ENCODE data around the gene SELENOM. TPM values are rescaled to one million over a fixed set of nuclear protein-coding genes. Genes with fewer than 3 reads are reported as not detected.

Gene SELENOM
- polyA plus RNA-seq, 1 donor (not counting 4 experiments of a cell fraction or from before 2014, with no cell fraction given): 9.1 TPM

GRCh38 chr22:31103111-31103510 lies 4.3 kb downstream of the SELENOM start:
- no peak overlapping the region for H3K27ac ChIP-seq (ENCODE audit: control insufficient read depth, insufficient read depth, low read length)
- dilution Hi-C loops (cut with MboI; ENCODE audit: extremely low pct_ligation_motif_present, low sequenced_read_pairs): no loop called here
- no peak for DNase-seq (ENCODE audit: low read depth, low spot score)
- no peak overlapping the region for H3K4me3 ChIP-seq (ENCODE audit: control insufficient read depth in 2 of 3, extremely low read depth in 1 of 3, insufficient read depth in 2 of 3, low read depth in 1 of 3, low read length in 3 of 3)
- H3K4me1 ChIP-seq (ENCODE audit: control insufficient read depth, extremely low read depth, insufficient read depth, low read length): peaks cover 10% of the 10 kb centered on the region
- no peaks in the 10 kb centered on the region for H3K79me2 ChIP-seq (ENCODE audit: control insufficient read depth, insufficient read depth, low read length)
- no peak overlapping the region for H3K4me2 ChIP-seq (ENCODE audit: control insufficient read depth, extremely low read depth, insufficient read depth, low read depth, low read length)
- no peak overlapping the region for H2AFZ ChIP-seq (ENCODE audit: control insufficient read depth, low read length)
- no peaks in the 10 kb centered on the region for H3K27me3 ChIP-seq (ENCODE audit: control insufficient read depth, extremely low read depth, insufficient read depth, low read length)
- H3K36me3 ChIP-seq (ENCODE audit: control insufficient read depth in 2 of 2, extremely low read depth in 1 of 2, insufficient read depth in 2 of 2, low read length in 2 of 2): peaks cover 36 to 44% of the 10 kb centered on the region in 2 experiments
- no peak overlapping the region for H3K9ac ChIP-seq (ENCODE audit: control insufficient read depth, extremely low read depth, insufficient read depth, low read length)
- H3K9me1 ChIP-seq (ENCODE audit: control insufficient read depth, extremely low read depth, insufficient read depth, low read length): no peaks in the 10 kb centered on the region
- H3K9me3 ChIP-seq (ENCODE audit: control insufficient read depth, low read depth, low read length): no peaks in the 10 kb centered on the region
- TF ChIP-seq EZH2 (IDR thresholded peaks at IDR 0.05; ENCODE audit: low read length): no peak
- no peak for TF ChIP-seq CTCF (optimal IDR thresholded peaks at IDR 0.05 in 1 of 3, IDR thresholded peaks at IDR 0.05 in 1 of 3, conservative IDR thresholded peaks at IDR 0.05 in 1 of 3; ENCODE audit: extremely low read depth in 1 of 3, insufficient read depth in 2 of 3, low read length in 3 of 3)
- no peak for FAIRE-seq
- peaks cover 18% of the 10 kb centered on the region for H4K20me1 ChIP-seq (ENCODE audit: control insufficient read depth, extremely low read depth, insufficient read depth, low read length)

- Histone ChIP-seq H4K20me1 (ENCODE audit: control insufficient read depth, extremely low read depth, insufficient read depth, low read length) (peaks cover 18% of the 10 kb centered on the region), H2AFZ (ENCODE audit: control insufficient read depth, low read length) (no peak overlapping the region)
These were observed 4.8 kb downstream of the SELENOM start for GRCh38 chr22:31102441-31103081.

More at GRCh38 chr22:31102441-31103081, 4.8 kb downstream of the SELENOM start:
- H3K4me2 ChIP-seq (ENCODE audit: control insufficient read depth, extremely low read depth, insufficient read depth, low read depth, low read length): no peak overlapping the region
- no peaks in the 10 kb centered on the region for H3K79me2 ChIP-seq (ENCODE audit: control insufficient read depth, insufficient read depth, low read length)
- peaks cover 40 to 49% of the 10 kb centered on the region in 2 experiments for H3K36me3 ChIP-seq (ENCODE audit: control insufficient read depth in 2 of 2, extremely low read depth in 1 of 2, insufficient read depth in 2 of 2, low read length in 2 of 2)
- no peak overlapping the region for H3K9ac ChIP-seq (ENCODE audit: control insufficient read depth, extremely low read depth, insufficient read depth, low read length)
- no peak overlapping the region for H3K27ac ChIP-seq (ENCODE audit: control insufficient read depth, insufficient read depth, low read length)
- H3K27me3 ChIP-seq (ENCODE audit: control insufficient read depth, extremely low read depth, insufficient read depth, low read length): no peaks in the 10 kb centered on the region
- dilution Hi-C loops (cut with MboI; ENCODE audit: extremely low pct_ligation_motif_present, low sequenced_read_pairs): no loop called here
- no peak for TF ChIP-seq EZH2 (IDR thresholded peaks at IDR 0.05; ENCODE audit: low read length)
- no peak for TF ChIP-seq CTCF (optimal IDR thresholded peaks at IDR 0.05 in 1 of 3, IDR thresholded peaks at IDR 0.05 in 1 of 3, conservative IDR thresholded peaks at IDR 0.05 in 1 of 3; ENCODE audit: extremely low read depth in 1 of 3, insufficient read depth in 2 of 3, low read length in 3 of 3)
- H3K9me1 ChIP-seq (ENCODE audit: control insufficient read depth, extremely low read depth, insufficient read depth, low read length): no peaks in the 10 kb centered on the region
- no peaks in the 10 kb centered on the region for H3K9me3 ChIP-seq (ENCODE audit: control insufficient read depth, low read depth, low read length)
- DNase-seq (ENCODE audit: low read depth, low spot score) (no peak), FAIRE-seq (no peak)
- no peak overlapping the region for H3K4me3 ChIP-seq (ENCODE audit: control insufficient read depth in 2 of 3, extremely low read depth in 1 of 3, insufficient read depth in 2 of 3, low read depth in 1 of 3, low read length in 3 of 3)
- peaks cover 6% of the 10 kb centered on the region for H3K4me1 ChIP-seq (ENCODE audit: control insufficient read depth, extremely low read depth, insufficient read depth, low read length)

Data from keratinocyte (primary cell).